ENCODE measurements around the gene UMAD1. TPM values are rescaled to one million over a fixed set of nuclear protein-coding genes. Genes with fewer than 3 reads are reported as not detected.

Gene UMAD1
- total and polyA plus RNA-seq, 7 donors = 8.7 to 51.1 (median 15.6) TPM

- 92 to 94% methylated on average over 2 of the region's 2 CpGs for WGBS, 2 donors
- peaks cover 0 to 40% (median 27%) of the 10 kb centered on the region in 4 donors for H3K4me1 ChIP-seq
- no peaks in the 10 kb centered on the region for H3K36me3 ChIP-seq
- no peak overlapping the region for H3K27ac ChIP-seq
- no peaks in the 10 kb centered on the region for H3K9me3 ChIP-seq
- H3K4me3 ChIP-seq = no peak overlapping the region
- intact Hi-C loops (cut with DNase I) = no loop called here
- DNase-seq = no peak
- no peak for TF ChIP-seq POLR2AphosphoS5 (IDR thresholded peaks at IDR 0.05)
- TF ChIP-seq EP300 (IDR thresholded peaks at IDR 0.05) = no peak
- TF ChIP-seq POLR2A (IDR thresholded peaks at IDR 0.05) = no peak
- no peak for TF ChIP-seq CTCF (IDR thresholded peaks at IDR 0.05)
- H3K27me3 ChIP-seq = no peaks in the 10 kb centered on the region
Measured at GRCh38 chr7:7795203-7795602, 154.7 kb downstream of the UMAD1 start.

GRCh38 chr7:7795630-7796121, 155.1 kb downstream of the UMAD1 start:
- peaks cover 0 to 35% (median 22%) of the 10 kb centered on the region in 4 donors for H3K4me1 ChIP-seq
- H3K9me3 ChIP-seq = no peaks in the 10 kb centered on the region
- WGBS, 2 donors = 79 to 89% methylated on average over 1 of the region's 1 CpG
- intact Hi-C loops (cut with DNase I) = no loop called here
- no peak for TF ChIP-seq POLR2A (IDR thresholded peaks at IDR 0.05)
- TF ChIP-seq EP300 (IDR thresholded peaks at IDR 0.05) = no peak
- TF ChIP-seq CTCF (IDR thresholded peaks at IDR 0.05) = no peak
- no peak for TF ChIP-seq POLR2AphosphoS5 (IDR thresholded peaks at IDR 0.05)
- H3K27me3 ChIP-seq = no peaks in the 10 kb centered on the region
- DNase-seq = no peak
- H3K36me3 ChIP-seq = no peaks in the 10 kb centered on the region
- no peak overlapping the region for H3K4me3 ChIP-seq
- no peak overlapping the region for H3K27ac ChIP-seq

- no peaks in the 10 kb centered on the region for H3K9me3 ChIP-seq
- TF ChIP-seq POLR2A (IDR thresholded peaks at IDR 0.05) (no peak), EP300 (IDR thresholded peaks at IDR 0.05) (no peak), POLR2AphosphoS5 (IDR thresholded peaks at IDR 0.05) (no peak), CTCF (IDR thresholded peaks at IDR 0.05) (no peak)
- H3K27ac ChIP-seq = no peak overlapping the region
- no peak overlapping the region for H3K4me3 ChIP-seq
- no peaks in the 10 kb centered on the region for H3K27me3 ChIP-seq
- no peak for DNase-seq
- 59 to 68% methylated on average over 1 of the region's 1 CpG for WGBS, 2 donors
- intact Hi-C loops (cut with DNase I) = no loop called here
- H3K4me1 ChIP-seq = peaks cover 0 to 9% (median 5%) of the 10 kb centered on the region in 4 donors
- H3K36me3 ChIP-seq = no peaks in the 10 kb centered on the region
Measured at GRCh38 chr7:7798510-7798909, 158.0 kb downstream of the UMAD1 start.

- no peak for TF ChIP-seq CTCF (IDR thresholded peaks at IDR 0.05)
- intact Hi-C loops (cut with DNase I) = no loop called here
Measured at GRCh38 chr7:7799138-7799537, 158.6 kb downstream of the UMAD1 start.

GRCh38 chr7:7802531-7802930, 162.0 kb downstream of the UMAD1 start:
- WGBS, 2 donors = 95 to 99% methylated on average over 2 of the region's 2 CpGs
- TF ChIP-seq EP300 (IDR thresholded peaks at IDR 0.05) = no peak
- no peak for TF ChIP-seq POLR2A (IDR thresholded peaks at IDR 0.05)
- TF ChIP-seq CTCF (IDR thresholded peaks at IDR 0.05) = no peak
- no peak for TF ChIP-seq POLR2AphosphoS5 (IDR thresholded peaks at IDR 0.05)
- intact Hi-C loops (cut with DNase I) = no loop called here
- no peak for DNase-seq
- Histone ChIP-seq H3K36me3 (no peaks in the 10 kb centered on the region), H3K4me3 (no peak overlapping the region), H3K4me1 (no peaks in the 10 kb centered on the region), H3K27ac (no peak overlapping the region), H3K27me3 (no peaks in the 10 kb centered on the region), H3K9me3 (no peaks in the 10 kb centered on the region)

More at GRCh38 chr7:7799138-7799537, 158.6 kb downstream of the UMAD1 start:
- no peaks in the 10 kb centered on the region for H3K27me3 ChIP-seq
- H3K27ac ChIP-seq = no peak overlapping the region
- 58 to 83% methylated on average over 4 of the region's 4 CpGs for WGBS, 2 donors
- no peak for DNase-seq
- no peak overlapping the region for H3K4me3 ChIP-seq
- H3K9me3 ChIP-seq = no peaks in the 10 kb centered on the region
- no peaks in the 10 kb centered on the region for H3K36me3 ChIP-seq
- H3K4me1 ChIP-seq = peaks cover 0 to 9% (median 4%) of the 10 kb centered on the region in 4 donors

All from sigmoid colon (tissue), 7 donors.